ENCODE measurements around the gene NRG2.

DNA sequence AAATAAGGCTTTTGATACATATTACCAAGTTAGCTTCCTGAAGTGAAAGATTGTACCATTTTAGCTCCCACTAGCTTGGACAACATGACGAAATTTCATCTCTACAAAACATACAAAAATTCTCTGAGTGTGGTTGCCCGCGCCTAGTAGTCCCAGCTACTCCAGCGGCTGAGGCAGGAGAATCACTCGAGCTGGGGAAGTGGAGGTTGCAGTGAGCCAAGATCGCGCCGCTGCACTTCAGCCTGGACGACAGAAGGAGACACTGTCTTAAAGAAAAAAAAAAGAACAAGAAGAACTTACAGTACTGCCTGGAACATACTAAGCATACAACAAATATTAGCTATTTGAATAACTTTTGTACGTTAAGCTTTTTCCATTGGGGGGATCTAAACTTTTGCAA is 29.7 kb upstream of the NRG2 start:
- TF ChIP-seq POLR2A (IDR thresholded peaks at IDR 0.05), result no peak
- TF ChIP-seq, protein P1, sequence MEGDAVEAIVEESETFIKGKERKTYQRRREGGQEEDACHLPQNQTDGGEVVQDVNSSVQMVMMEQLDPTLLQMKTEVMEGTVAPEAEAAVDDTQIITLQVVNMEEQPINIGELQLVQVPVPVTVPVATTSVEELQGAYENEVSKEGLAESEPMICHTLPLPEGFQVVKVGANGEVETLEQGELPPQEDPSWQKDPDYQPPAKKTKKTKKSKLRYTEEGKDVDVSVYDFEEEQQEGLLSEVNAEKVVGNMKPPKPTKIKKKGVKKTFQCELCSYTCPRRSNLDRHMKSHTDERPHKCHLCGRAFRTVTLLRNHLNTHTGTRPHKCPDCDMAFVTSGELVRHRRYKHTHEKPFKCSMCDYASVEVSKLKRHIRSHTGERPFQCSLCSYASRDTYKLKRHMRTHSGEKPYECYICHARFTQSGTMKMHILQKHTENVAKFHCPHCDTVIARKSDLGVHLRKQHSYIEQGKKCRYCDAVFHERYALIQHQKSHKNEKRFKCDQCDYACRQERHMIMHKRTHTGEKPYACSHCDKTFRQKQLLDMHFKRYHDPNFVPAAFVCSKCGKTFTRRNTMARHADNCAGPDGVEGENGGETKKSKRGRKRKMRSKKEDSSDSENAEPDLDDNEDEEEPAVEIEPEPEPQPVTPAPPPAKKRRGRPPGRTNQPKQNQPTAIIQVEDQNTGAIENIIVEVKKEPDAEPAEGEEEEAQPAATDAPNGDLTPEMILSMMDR (IDR thresholded peaks at IDR 0.05), result no peak
